H9 (cell line): ENCODE measurements around the gene SLCO2A1. TPM values are rescaled to one million over a fixed set of nuclear protein-coding genes. Genes with fewer than 3 reads are reported as not detected.

Experiments
- DNase-seq: peaks from one replicate; pipeline ENCODE4 v3.0.0-alpha.2; 2017
- H2AFZ ChIP-seq: one replicate; pipeline ENCODE4 v1.6.1; 2013; ENCODE audit warnings: mild to moderate bottlenecking, low read length, control low read depth, moderate library complexity
- H2AK5ac ChIP-seq: 2 replicates; pipeline ENCODE4 v1.6.1; 2013; ENCODE audit warnings: low read length, control low read depth, mixed read lengths; ENCODE audit not compliant: insufficient read length
- H2BK120ac ChIP-seq: one replicate; pipeline ENCODE4 v1.6.1; 2013; ENCODE audit warnings: low read depth, mild to moderate bottlenecking, low read length, control low read depth, inconsistent platforms; ENCODE audit not compliant: poor library complexity, severe bottlenecking
- H2BK12ac ChIP-seq: 2 replicates; pipeline ENCODE4 v1.6.1; 2013; ENCODE audit warnings: low read length, control low read depth, mixed read lengths, low read depth; ENCODE audit not compliant: insufficient read length
- H2BK15ac ChIP-seq: 2 replicates; pipeline ENCODE4 v1.6.1; 2013; ENCODE audit warnings: low read depth, low read length, control low read depth
- H2BK20ac ChIP-seq: one replicate; pipeline ENCODE4 v1.6.1; 2013; ENCODE audit warnings: low read depth, mild to moderate bottlenecking, low read length, control low read depth, inconsistent platforms; ENCODE audit not compliant: poor library complexity, severe bottlenecking
- H2BK5ac ChIP-seq: 2 replicates; pipeline ENCODE4 v1.6.1; 2013; ENCODE audit warnings: low read length, control low read depth, mixed read lengths; ENCODE audit not compliant: insufficient read length
- H3K14ac ChIP-seq: 2 replicates; pipeline ENCODE4 v1.6.1; 2013; ENCODE audit warnings: low read length, control low read depth; ENCODE audit not compliant: insufficient read depth
- H3K18ac ChIP-seq: 2 replicates; pipeline ENCODE4 v1.6.1; 2013; ENCODE audit warnings: low read depth, mild to moderate bottlenecking, mixed read lengths, low read length, control low read depth; ENCODE audit not compliant: insufficient read length
- H3K23ac ChIP-seq: 2 replicates; pipeline ENCODE4 v1.6.1; 2013; ENCODE audit warnings: low read length, control low read depth, mixed read lengths, low read depth; ENCODE audit not compliant: insufficient read length
- H3K23me2 ChIP-seq: 2 replicates; pipeline ENCODE4 v1.6.1; 2013; ENCODE audit warnings: low read depth, mild to moderate bottlenecking, mixed read lengths, low read length, control low read depth; ENCODE audit not compliant: insufficient read length, poor library complexity, severe bottlenecking
- H3K27ac ChIP-seq: 2 replicates; pipeline ENCODE4 v1.5.1; 2013; ENCODE audit warnings: low read length, control low read depth, mixed read lengths, low read depth; ENCODE audit not compliant: insufficient read length
- H3K27me3 ChIP-seq: 2 replicates; pipeline ENCODE4 v1.6.1; 2013; ENCODE audit warnings: low read length, control low read depth, inconsistent platforms; ENCODE audit not compliant: insufficient read depth
- H3K4ac ChIP-seq: 2 replicates; pipeline ENCODE4 v1.6.1; 2013; ENCODE audit warnings: low read depth, mild to moderate bottlenecking, control low read depth, inconsistent platforms, low read length, moderate library complexity
- H3K4me1 ChIP-seq: 2 replicates; pipeline ENCODE4 v1.6.1; 2013; ENCODE audit warnings: low read length, control low read depth, inconsistent platforms; ENCODE audit not compliant: insufficient read depth
- H3K4me2 ChIP-seq: 2 replicates; pipeline ENCODE4 v1.6.1; 2013; ENCODE audit warnings: low read length, control low read depth, mixed read lengths; ENCODE audit not compliant: insufficient read length, insufficient read depth
- H3K56ac ChIP-seq: 2 replicates; pipeline ENCODE4 v1.6.1; 2013; ENCODE audit warnings: low read depth, mild to moderate bottlenecking, mixed read lengths, low read length, control low read depth; ENCODE audit not compliant: insufficient read length
- H3K79me1 ChIP-seq: 2 replicates; pipeline ENCODE4 v1.6.1; 2013; ENCODE audit warnings: low read depth, mild to moderate bottlenecking, moderate library complexity, low read length, control low read depth, inconsistent platforms; ENCODE audit not compliant: insufficient read depth, poor library complexity, severe bottlenecking
- H3K79me2 ChIP-seq: 2 replicates; pipeline ENCODE4 v1.6.1; 2013; ENCODE audit warnings: low read length, control low read depth, inconsistent platforms; ENCODE audit not compliant: insufficient read depth
- H3K9ac ChIP-seq: 2 replicates; pipeline ENCODE4 v1.6.1; 2013; ENCODE audit warnings: low read length, control low read depth, mixed read lengths; ENCODE audit not compliant: insufficient read length; ENCODE audit errors: extremely low read depth
- H3K9me3 ChIP-seq: one replicate; pipeline ENCODE4 v1.6.1; 2013; ENCODE audit warnings: low read depth, low read length, inconsistent platforms; ENCODE audit not compliant: control insufficient read depth
- H3T11ph ChIP-seq: one replicate; pipeline ENCODE4 v1.6.1; 2013; ENCODE audit warnings: mild to moderate bottlenecking, low read length, control low read depth, inconsistent platforms
- H4K20me1 ChIP-seq: one replicate; pipeline ENCODE4 v1.6.1; 2013; ENCODE audit not compliant: control insufficient read depth, insufficient read length, insufficient read depth
- H4K5ac ChIP-seq: 2 replicates; pipeline ENCODE4 v1.6.1; 2013; ENCODE audit warnings: low read depth, mild to moderate bottlenecking, mixed read lengths, low read length, control low read depth; ENCODE audit not compliant: insufficient read length
- H4K8ac ChIP-seq: replicated peaks from 2 replicates; pipeline ENCODE4 v1.6.1; 2013; ENCODE audit warnings: low read length, control low read depth, mixed read lengths, low read depth; ENCODE audit not compliant: insufficient read length
- H4K91ac ChIP-seq: 2 replicates; pipeline ENCODE4 v1.6.1; 2013; ENCODE audit warnings: low read depth, mild to moderate bottlenecking, moderate library complexity, mixed read lengths, low read length, control low read depth; ENCODE audit not compliant: insufficient read length
- H3K27ac Mint-ChIP-seq, 3 experiments: 2 replicates in 2 of 3; 3 replicates in 1 of 3; pipeline ENCODE4 v1.8.0; 2020 to 2021; ENCODE audit warnings: mixed read lengths in 3 of 3, mild to moderate bottlenecking in 1 of 3, moderate library complexity in 1 of 3
- H3K27me3 Mint-ChIP-seq: 2 replicates; pipeline ENCODE4 v1.8.0; 2021; ENCODE audit warnings: low read depth, mild to moderate bottlenecking, moderate library complexity, mixed read lengths
- H3K36me3 Mint-ChIP-seq, 3 experiments: 2 replicates in 2 of 3; 3 replicates in 1 of 3; pipeline ENCODE4 v1.8.0; 2020 to 2021; ENCODE audit warnings: low read depth in 3 of 3, mixed read lengths in 3 of 3; ENCODE audit not compliant: insufficient read depth in 1 of 3
- H3K4me1 Mint-ChIP-seq, 2 experiments: 2 replicates each; pipeline ENCODE4 v1.8.0; 2020; ENCODE audit warnings: mixed read lengths in 2 of 2
- H3K4me3 Mint-ChIP-seq, 2 experiments: 2 replicates in 1 of 2; 3 replicates in 1 of 2; pipeline ENCODE4 v1.8.0; 2020 to 2021; ENCODE audit warnings: mild to moderate bottlenecking in 2 of 2, mixed read lengths in 2 of 2, moderate library complexity in 1 of 2
- H3K9me3 Mint-ChIP-seq, 2 experiments: 2 replicates in 1 of 2; 3 replicates in 1 of 2; pipeline ENCODE4 v1.8.0; 2020; ENCODE audit warnings: mild to moderate bottlenecking in 2 of 2, mixed read lengths in 2 of 2, moderate library complexity in 1 of 2
- CTCF ChIP-seq: fragments of 200-600 bp; sonication (generic); conservative IDR thresholded peaks from 3 replicates; pipeline ENCODE4 v1.8.0; 2021; ENCODE audit warnings: antibody characterized with exemption, mild to moderate bottlenecking
- WGBS: extraction: QIAGEN DNeasy Blood & Tissue Kit; methylation state at CpG from one replicate; pipeline ENCODE4 v1.1.7; 2013; ENCODE audit warnings: missing lambda C conversion rate, low lambda C conversion rate, mixed read lengths; ENCODE audit not compliant: insufficient read length; ENCODE audit errors: extremely low coverage; 5-methylcytosine and 5-hydroxymethylcytosine counted together
- total RNA-seq: library from RNA; stranded (reverse); gene quantifications from 2 replicates; pipeline ENCODE4 v1.2.1, GENCODE V29; 2021

Gene SLCO2A1
- total RNA-seq, 1 experiment from 2014 or later: 0.98 TPM

GRCh38 chr3:133921592-133921991 is 108.1 kb downstream of the SLCO2A1 start:
- H3K4me1 Mint-ChIP-seq: peaks cover 5 to 8% of the 10 kb centered on the region in 2 experiments
- Histone ChIP-seq H3K79me1 (no peaks in the 10 kb centered on the region), H2BK5ac (no peak overlapping the region), H4K91ac (no peak overlapping the region), H3K9ac (no peak overlapping the region), H3K9me3 (no peaks in the 10 kb centered on the region), H4K5ac (no peak overlapping the region), H4K8ac (no peak overlapping the region), H3K4me2 (no peak overlapping the region), H4K20me1 (no peaks in the 10 kb centered on the region), H3K4ac (no peak overlapping the region), H2BK15ac (no peak overlapping the region), H3K23me2 (no peaks in the 10 kb centered on the region), H3K4me1 (no peaks in the 10 kb centered on the region), H3K56ac (no peak overlapping the region), H3K79me2 (no peaks in the 10 kb centered on the region), H3K27me3 (no peaks in the 10 kb centered on the region), H3K27ac (no peak overlapping the region), H3T11ph (no peak overlapping the region), H3K18ac (no peak overlapping the region), H2AFZ (no peak overlapping the region), H2BK20ac (no peak overlapping the region), H2AK5ac (no peak overlapping the region), H2BK120ac (no peak overlapping the region), H3K23ac (no peak overlapping the region), H3K14ac (no peak overlapping the region), H2BK12ac (no peak overlapping the region)
- no peak overlapping the region for H3K27ac Mint-ChIP-seq
- no CpG with 5 or more reads among the region's 1 CpG for WGBS
- H3K4me3 Mint-ChIP-seq: no peak overlapping the region
- TF ChIP-seq CTCF: no peak
- peaks cover 9% of the 10 kb centered on the region for H3K27me3 Mint-ChIP-seq
- DNase-seq: no peak
- no peaks in the 10 kb centered on the region for H3K36me3 Mint-ChIP-seq
- peaks cover 3% of the 10 kb centered on the region in 2 experiments; a peak in 3 of 5 replicates for H3K9me3 Mint-ChIP-seq
